Epithelial cell of prostate (primary cell): ENCODE data around the gene NME9.

Source experiments
- DNase-seq: peaks from one replicate; pipeline ENCODE4 v3.0.0-alpha.2; 2011; ENCODE audit warnings: low read depth, low spot score
- H3K27ac ChIP-seq: fragments of 450-650 bp; 2 replicates; pipeline ENCODE4 v1.5.1; 2017; ENCODE audit warnings: mild to moderate bottlenecking

NME9 gene

GRCh38 chr3:138297059-138297607, 32.5 kb downstream of the NME9 start:
- DNase-seq: no peak
- H3K27ac ChIP-seq: no peak overlapping the region

GRCh38 chr3:138296639-138297038, 33.0 kb downstream of the NME9 start:
- H3K27ac ChIP-seq: no peak overlapping the region
- DNase-seq: no peak

- DNase-seq: no peak
- no peak overlapping the region for H3K27ac ChIP-seq
Observed at GRCh38 chr3:138289701-138290100, 40.0 kb downstream of the NME9 start.

DNA sequence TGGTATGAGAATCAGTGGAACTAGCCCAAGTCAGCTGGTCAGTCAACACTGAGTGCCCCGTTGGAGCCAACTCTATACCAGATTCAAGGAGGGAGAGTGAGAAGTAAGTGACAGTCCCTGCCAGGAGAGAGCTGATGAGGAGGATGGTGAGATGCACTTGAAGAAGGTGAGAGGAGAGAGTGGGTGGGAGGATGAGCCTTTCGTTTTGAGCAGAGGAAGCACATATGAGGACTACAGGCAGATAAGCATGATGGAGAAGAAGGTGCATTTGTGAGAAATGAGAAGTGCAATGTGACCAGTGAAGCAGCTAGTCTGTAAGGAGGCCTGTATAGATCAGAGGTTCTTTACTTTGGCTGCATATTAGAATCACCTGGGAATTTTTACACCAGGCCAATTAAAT, 40.4 kb downstream of the NME9 start:
- no peak for DNase-seq
- no peak overlapping the region for H3K27ac ChIP-seq

- H3K27ac ChIP-seq: peak overlapping the region; percentile 86
- no peak for DNase-seq
Observed at GRCh38 chr3:138284957-138285477, 44.6 kb downstream of the NME9 start.

DNA sequence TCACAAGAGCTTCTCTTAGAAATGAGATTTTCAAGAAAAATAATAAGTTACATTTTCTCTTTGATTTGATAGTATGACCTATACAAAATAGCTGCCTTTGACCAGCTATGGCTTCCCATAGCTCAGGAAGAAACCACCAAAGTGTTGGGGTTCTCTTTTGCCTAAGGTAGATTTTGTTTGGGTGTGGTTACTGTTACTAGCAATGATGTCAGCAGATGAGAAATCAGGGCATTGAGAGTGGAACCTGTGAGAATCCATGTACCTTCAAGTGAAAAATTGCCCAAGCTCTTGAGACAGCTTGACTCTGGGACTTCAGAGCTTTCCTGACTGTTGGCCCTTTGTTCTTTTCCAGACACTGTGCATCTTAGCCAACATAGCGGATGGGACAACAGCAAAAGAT, 45.6 kb downstream of the NME9 start:
- H3K27ac ChIP-seq: peak overlapping the region; percentile 86

GRCh38 chr3:138282836-138283235, 46.8 kb downstream of the NME9 start:
- H3K27ac ChIP-seq: peak overlapping the region; percentile 86

More for the DNA sequence above, 45.6 kb downstream of the NME9 start:
- DNase-seq: peak; percentile 14

DNA sequence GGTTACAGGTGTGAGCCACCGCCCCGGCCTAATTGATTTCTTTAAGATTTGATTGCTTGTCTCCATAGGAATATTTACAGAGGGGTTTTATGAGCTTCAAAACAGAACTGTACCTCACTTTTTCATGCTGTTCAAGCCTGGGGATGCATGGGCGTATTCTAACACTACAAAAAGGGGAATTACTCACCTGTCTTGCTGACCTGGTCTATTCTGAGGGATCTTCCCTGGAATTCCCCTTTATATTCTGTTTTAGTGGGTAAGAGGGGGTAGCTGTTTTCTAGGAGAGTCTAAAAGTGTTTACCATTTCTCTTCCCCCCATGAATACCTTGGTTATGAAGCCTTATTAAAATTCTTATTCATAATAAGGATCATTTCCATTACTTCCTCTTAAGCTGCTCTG, 48.1 kb downstream of the NME9 start:
- H3K27ac ChIP-seq: peak overlapping the region; percentile 86
- no peak for DNase-seq

More at GRCh38 chr3:138282836-138283235, 46.8 kb downstream of the NME9 start:
- no peak for DNase-seq

DNA sequence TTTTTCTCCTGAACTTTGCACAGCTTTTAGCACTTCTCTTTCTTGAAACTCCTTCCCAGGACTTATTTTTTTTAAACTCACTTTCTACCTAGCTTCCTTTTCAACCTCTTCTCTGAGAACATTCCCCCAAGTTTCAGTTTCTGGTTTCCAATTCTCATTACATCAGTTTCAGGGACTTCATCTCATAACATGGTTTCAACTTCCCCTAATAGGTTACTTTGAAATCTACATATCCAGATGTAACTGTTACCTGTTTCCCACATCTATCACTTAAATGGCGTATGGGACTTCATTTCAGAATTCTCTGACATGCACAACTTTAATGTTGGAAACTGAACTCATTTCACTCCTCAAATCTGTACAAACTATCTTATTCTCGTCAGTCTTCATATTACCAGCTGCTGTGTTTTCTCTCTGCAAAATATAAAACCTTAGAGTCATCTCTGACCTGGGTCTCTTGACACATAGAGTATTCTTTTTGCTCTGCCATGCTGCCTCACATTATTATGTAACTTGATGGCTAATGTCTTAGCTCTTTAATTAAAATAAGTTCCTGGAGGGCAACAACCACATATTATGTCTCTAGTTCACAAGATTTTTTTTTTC, 58.4 kb downstream of the NME9 start:
- no peak for DNase-seq
- no peak overlapping the region for H3K27ac ChIP-seq

DNA sequence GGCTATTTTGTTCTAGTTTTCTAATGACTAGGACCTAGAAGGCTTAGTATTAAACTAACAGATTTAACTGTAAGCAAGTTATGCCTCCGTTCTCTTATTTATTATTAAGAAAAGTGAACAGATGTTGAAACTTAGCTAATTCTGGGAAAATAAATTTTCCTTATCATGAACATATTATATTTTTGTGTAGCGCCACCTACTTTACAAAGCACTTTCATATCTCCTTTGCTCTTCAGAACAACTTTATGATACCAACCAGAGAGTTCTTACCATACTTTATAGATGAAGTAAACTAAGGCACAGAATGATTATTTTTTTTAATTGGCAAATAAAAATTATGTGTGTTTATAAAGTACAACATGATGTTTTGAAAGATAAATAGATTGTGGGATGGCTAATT, 59.4 kb downstream of the NME9 start:
- H3K27ac ChIP-seq: no peak overlapping the region
- no peak for DNase-seq

- no peak overlapping the region for H3K27ac ChIP-seq
- DNase-seq: no peak
Observed at GRCh38 chr3:138267083-138267482, 62.6 kb downstream of the NME9 start.

DNA sequence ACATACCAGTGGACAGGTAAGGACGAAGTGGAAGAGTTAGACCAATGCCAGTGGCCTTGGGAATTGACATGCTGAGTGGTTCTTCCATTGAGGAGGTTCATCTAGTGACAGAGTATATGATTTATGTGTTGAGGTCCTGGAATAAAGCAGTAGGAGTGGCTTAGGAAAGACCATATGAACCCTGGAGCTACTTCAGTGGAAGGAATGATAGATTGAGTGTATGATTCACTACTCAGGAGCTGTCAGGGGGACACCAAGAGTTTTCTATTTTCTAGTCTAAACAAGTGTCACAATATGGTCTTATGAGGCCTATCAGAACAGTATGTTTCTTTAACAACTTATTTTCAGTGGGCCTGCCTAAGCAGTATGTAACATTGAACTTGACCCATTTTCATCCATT, 63.9 kb downstream of the NME9 start:
- DNase-seq: no peak
- H3K27ac ChIP-seq: no peak overlapping the region

GRCh38 chr3:138263104-138263503, 66.5 kb downstream of the NME9 start:
- no peak for DNase-seq
- H3K27ac ChIP-seq: no peak overlapping the region

DNA sequence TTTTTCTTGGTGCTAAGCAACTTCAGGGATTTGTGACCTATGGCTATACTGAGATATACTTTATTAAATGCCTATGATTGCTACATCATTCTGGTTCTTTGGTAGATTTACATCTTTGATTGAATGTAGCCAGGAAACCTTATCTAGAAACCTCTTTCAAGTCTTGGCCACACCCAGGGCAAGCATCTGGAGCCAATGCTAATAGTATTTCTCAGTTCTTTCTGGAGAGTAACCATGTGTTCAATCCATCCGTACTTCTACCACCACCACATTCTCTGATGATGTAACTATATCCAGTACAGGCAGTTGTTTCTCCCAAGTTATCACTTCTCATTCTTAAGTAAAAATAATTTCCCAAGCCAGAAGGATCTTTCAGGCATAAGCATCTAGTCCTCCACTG, 69.0 kb downstream of the NME9 start:
- DNase-seq: no peak
- no peak overlapping the region for H3K27ac ChIP-seq

GRCh38 chr3:138259126-138259525, 70.5 kb downstream of the NME9 start:
- no peak overlapping the region for H3K27ac ChIP-seq
- DNase-seq: no peak

DNA sequence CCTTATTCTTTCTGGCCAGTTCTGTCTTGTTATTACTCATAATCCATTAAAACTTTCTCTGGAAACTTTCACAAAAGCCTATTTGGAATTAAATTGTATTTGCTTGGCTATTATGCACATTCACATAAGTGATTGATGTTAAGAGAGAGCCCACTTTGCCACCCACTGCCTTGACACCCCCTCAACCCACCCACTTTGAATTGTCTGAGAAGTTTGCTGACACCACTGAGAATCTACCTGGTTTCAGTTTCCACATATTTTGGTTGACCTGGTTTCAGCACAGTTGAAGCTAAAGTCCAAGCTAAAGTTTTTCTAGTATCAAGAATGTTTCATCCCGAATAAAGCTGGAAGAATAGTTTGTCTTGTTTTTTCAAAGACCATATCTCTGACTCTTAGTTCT, 71.7 kb downstream of the NME9 start:
- no peak for DNase-seq
- H3K27ac ChIP-seq: no peak overlapping the region

DNA sequence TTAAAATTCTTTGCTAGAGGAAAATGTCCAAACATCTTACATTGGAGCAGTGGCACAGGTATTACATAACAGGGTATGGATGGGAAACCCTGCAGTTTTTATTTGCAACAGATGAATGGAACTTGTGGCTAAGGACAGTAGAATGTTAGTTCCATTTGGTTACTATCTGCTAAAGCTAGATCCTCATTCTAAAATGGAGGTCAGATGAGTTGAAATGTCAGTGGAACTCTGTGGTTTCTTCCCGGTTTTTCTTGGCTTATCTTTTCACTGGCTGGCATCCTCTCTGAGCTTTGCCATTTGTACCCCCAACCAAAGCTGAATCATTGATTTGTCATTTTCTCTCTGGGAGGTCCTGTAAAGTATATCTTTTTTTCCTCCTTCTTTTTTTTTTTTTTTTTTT, 73.6 kb downstream of the NME9 start:
- no peak overlapping the region for H3K27ac ChIP-seq
- DNase-seq: no peak

- peak; percentile 66 for DNase-seq
- H3K27ac ChIP-seq: peak overlapping the region; percentile 85
Observed at GRCh38 chr3:138254216-138254615, 75.4 kb downstream of the NME9 start.

- peak overlapping the region; percentile 85 for H3K27ac ChIP-seq
- DNase-seq: peak; percentile 40
Observed at GRCh38 chr3:138253609-138254008, 76.0 kb downstream of the NME9 start.
